Measurements from ENCODE around the gene CAPN8. TPM values are rescaled to one million over a fixed set of nuclear protein-coding genes. Genes with fewer than 3 reads are reported as not detected.

CAPN8 gene
- total and polyA plus RNA-seq, 2 donors (not counting 1 experiment from before 2014, with no cell fraction given): 0.37 to 0.52 TPM

DNA sequence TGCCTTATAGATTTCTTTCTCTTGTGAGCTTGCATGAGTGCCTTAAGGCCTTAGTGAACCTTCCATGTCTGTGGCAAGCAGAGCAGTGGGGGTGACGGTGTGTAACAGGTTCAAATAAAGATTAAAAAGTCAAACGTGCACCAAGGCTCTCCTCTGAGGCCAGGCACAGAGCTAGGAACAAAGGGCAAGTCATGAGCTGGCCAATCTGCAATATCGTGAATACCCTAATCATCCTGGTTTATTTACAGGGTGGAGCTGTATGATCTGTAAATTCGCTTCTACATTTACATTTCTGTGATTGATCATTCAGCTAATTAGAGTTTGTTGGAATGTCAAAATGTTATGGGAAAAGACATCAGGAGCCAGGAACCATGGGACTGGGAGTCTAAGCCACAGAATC lies 120.2 kb downstream of the CAPN8 start:
- H3K9me3 Mint-ChIP-seq (ENCODE audit: insufficient read depth): peaks cover 3% of the 10 kb centered on the region
- Histone ChIP-seq H3K36me3 (replicated peaks in 1 of 2; ENCODE audit: control extremely low read depth in 1 of 2, control insufficient read depth in 1 of 2, extremely low read depth in 1 of 2, insufficient read depth in 2 of 2, low read length in 1 of 2) (no peaks in the 10 kb centered on the region), H2AFZ (ENCODE audit: insufficient read depth, low read depth, low read length, poor library complexity, severe bottlenecking) (no peak overlapping the region), H3K27me3 (replicated peaks in 1 of 4; ENCODE audit: control extremely low read depth in 1 of 4, control insufficient read depth in 3 of 4, insufficient read depth in 4 of 4, low read length in 3 of 4) (no peaks in the 10 kb centered on the region), H3K4me3 (ENCODE audit: control extremely low read depth in 1 of 5, extremely low read depth in 1 of 5, insufficient read depth in 1 of 5, low read depth in 2 of 5, low read length in 4 of 5) (no peak overlapping the region), H3K27ac (ENCODE audit: low read length in 2 of 2) (no peak overlapping the region), H3K4me2 (replicated peaks; ENCODE audit: low read depth, low read length, poor library complexity, severe bottlenecking) (no peak overlapping the region), H4K20me1 (ENCODE audit: control insufficient read depth, insufficient read depth, low read length, poor library complexity, severe bottlenecking) (no peaks in the 10 kb centered on the region), H3K9me3 (ENCODE audit: control extremely low read depth in 1 of 3, control insufficient read depth in 2 of 3, insufficient read depth in 1 of 3, low read length in 2 of 3) (peaks cover 0 to 3% (median 2%) of the 10 kb centered on the region in 3 donors), H3K9ac (ENCODE audit: low read length) (no peak overlapping the region), H3K79me2 (ENCODE audit: control insufficient read depth, insufficient read depth, low read length) (no peaks in the 10 kb centered on the region), H3K4me1 (ENCODE audit: control insufficient read depth in 2 of 2, insufficient read depth in 2 of 2, low read length in 2 of 2) (no peaks in the 10 kb centered on the region)
- TF ChIP-seq EZH2 (IDR thresholded peaks at IDR 0.05; ENCODE audit: borderline replicate concordance, insufficient read depth, low read depth, low read length, poor library complexity, severe bottlenecking): no peak
- TF ChIP-seq, protein P1, sequence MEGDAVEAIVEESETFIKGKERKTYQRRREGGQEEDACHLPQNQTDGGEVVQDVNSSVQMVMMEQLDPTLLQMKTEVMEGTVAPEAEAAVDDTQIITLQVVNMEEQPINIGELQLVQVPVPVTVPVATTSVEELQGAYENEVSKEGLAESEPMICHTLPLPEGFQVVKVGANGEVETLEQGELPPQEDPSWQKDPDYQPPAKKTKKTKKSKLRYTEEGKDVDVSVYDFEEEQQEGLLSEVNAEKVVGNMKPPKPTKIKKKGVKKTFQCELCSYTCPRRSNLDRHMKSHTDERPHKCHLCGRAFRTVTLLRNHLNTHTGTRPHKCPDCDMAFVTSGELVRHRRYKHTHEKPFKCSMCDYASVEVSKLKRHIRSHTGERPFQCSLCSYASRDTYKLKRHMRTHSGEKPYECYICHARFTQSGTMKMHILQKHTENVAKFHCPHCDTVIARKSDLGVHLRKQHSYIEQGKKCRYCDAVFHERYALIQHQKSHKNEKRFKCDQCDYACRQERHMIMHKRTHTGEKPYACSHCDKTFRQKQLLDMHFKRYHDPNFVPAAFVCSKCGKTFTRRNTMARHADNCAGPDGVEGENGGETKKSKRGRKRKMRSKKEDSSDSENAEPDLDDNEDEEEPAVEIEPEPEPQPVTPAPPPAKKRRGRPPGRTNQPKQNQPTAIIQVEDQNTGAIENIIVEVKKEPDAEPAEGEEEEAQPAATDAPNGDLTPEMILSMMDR (IDR thresholded peaks at IDR 0.05): no peak
- WGBS (ENCODE audit: insufficient coverage): 69% methylated on average over 2 of the region's 4 CpGs
- H3K27ac Mint-ChIP-seq: no peak overlapping the region
- H3K4me1 Mint-ChIP-seq: peaks cover under 1% of the 10 kb centered on the region
- no peak for ATAC-seq (ENCODE audit: low read depth)
- POLR2A ChIA-PET: no interaction called here
- CTCF ChIA-PET: no interaction called here
- intact Hi-C loops (cut with micrococcal nuclease): no loop called here
- DNase-seq: no peak
- no peak overlapping the region for H3K4me3 Mint-ChIP-seq
- peaks cover 14% of the 10 kb centered on the region for H3K27me3 Mint-ChIP-seq

DNA sequence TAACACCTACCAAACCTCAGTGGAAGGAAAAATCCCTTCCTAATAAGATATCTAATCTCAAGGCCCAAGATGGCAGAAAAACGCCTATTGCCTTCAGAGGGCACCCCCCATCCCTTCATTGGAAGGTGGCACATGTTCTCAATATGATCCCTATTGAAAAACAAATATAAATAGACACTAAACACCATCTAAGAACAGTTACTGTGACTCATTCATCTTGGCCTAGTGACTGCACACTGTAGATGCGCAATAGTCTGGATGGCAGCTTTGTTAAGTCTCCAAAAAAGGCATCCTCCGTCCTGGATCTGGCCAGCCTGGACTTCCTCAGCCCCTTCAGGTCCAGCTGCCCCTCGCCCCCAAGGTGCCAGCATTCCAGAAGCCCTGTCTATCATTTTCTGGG lies 121.9 kb downstream of the CAPN8 start:
- DNase-seq (no peak), ATAC-seq (ENCODE audit: low read depth) (no peak)
- H2AFZ ChIP-seq (ENCODE audit: insufficient read depth, low read depth, low read length, poor library complexity, severe bottlenecking): no peak overlapping the region
- TF ChIP-seq EZH2 (IDR thresholded peaks at IDR 0.05; ENCODE audit: borderline replicate concordance, insufficient read depth, low read depth, low read length, poor library complexity, severe bottlenecking): no peak
- TF ChIP-seq, protein P1 (IDR thresholded peaks at IDR 0.05): no peak
- no peak overlapping the region for H3K9ac ChIP-seq (ENCODE audit: low read length)
- H3K4me2 ChIP-seq (replicated peaks; ENCODE audit: low read depth, low read length, poor library complexity, severe bottlenecking): no peak overlapping the region
- H3K27ac ChIP-seq (ENCODE audit: low read length in 2 of 2): no peak overlapping the region
- no peaks in the 10 kb centered on the region for H3K36me3 ChIP-seq (replicated peaks in 1 of 2; ENCODE audit: control extremely low read depth in 1 of 2, control insufficient read depth in 1 of 2, extremely low read depth in 1 of 2, insufficient read depth in 2 of 2, low read length in 1 of 2)
- no peaks in the 10 kb centered on the region for H3K4me1 ChIP-seq (ENCODE audit: control insufficient read depth in 2 of 2, insufficient read depth in 2 of 2, low read length in 2 of 2)
- no peaks in the 10 kb centered on the region for H3K4me1 Mint-ChIP-seq
- H3K27me3 ChIP-seq (replicated peaks in 1 of 4; ENCODE audit: control extremely low read depth in 1 of 4, control insufficient read depth in 3 of 4, insufficient read depth in 4 of 4, low read length in 3 of 4): peaks cover 0 to 2% (median 0%) of the 10 kb centered on the region in 4 experiments
- peaks cover 2% of the 10 kb centered on the region for H3K9me3 Mint-ChIP-seq (ENCODE audit: insufficient read depth)
- H3K4me3 ChIP-seq (ENCODE audit: control extremely low read depth in 1 of 5, extremely low read depth in 1 of 5, insufficient read depth in 1 of 5, low read depth in 2 of 5, low read length in 4 of 5): no peak overlapping the region
- no peaks in the 10 kb centered on the region for H3K79me2 ChIP-seq (ENCODE audit: control insufficient read depth, insufficient read depth, low read length)
- no peaks in the 10 kb centered on the region for H4K20me1 ChIP-seq (ENCODE audit: control insufficient read depth, insufficient read depth, low read length, poor library complexity, severe bottlenecking)
- ChIA-PET CTCF (no interaction called here), POLR2A (no interaction called here)
- peaks cover 0 to 3% (median 2%) of the 10 kb centered on the region in 3 donors for H3K9me3 ChIP-seq (ENCODE audit: control extremely low read depth in 1 of 3, control insufficient read depth in 2 of 3, insufficient read depth in 1 of 3, low read length in 2 of 3)
- no peak overlapping the region for H3K4me3 Mint-ChIP-seq
- WGBS (ENCODE audit: insufficient coverage): 94% methylated on average over 4 of the region's 4 CpGs
- H3K27ac Mint-ChIP-seq: no peak overlapping the region
- peaks cover 14% of the 10 kb centered on the region for H3K27me3 Mint-ChIP-seq
- intact Hi-C loops (cut with micrococcal nuclease): no loop called here

Data from B cell (primary cell).